Calu3 (cell line): ENCODE results near the gene UBR3. TPM values are rescaled to one million over a fixed set of nuclear protein-coding genes. Genes with fewer than 3 reads are reported as not detected.

Source experiments
- BruUV-seq: library from RNA; stranded (reverse); fragments of 400-500 nt; replicated peaks from 2 replicates; lab custom pipeline; 2021; lab: Mats Ljungman, UMichigan
- CTCF ChIA-PET: fragments of 300-600 bp; sonication (Branson Sonifier 250); formaldehyde crosslinking; loops from one replicate; lab custom pipeline; 2022; ENCODE audit warnings: antibody characterized with exemption; lab: Charles Lee
- DNase-seq: peaks from one replicate; pipeline ENCODE4 v3.0.0; 2022
- H3K27ac Mint-ChIP-seq: one replicate; pipeline ENCODE4 v1.8.0; 2022; ENCODE audit warnings: mixed read lengths; ENCODE audit not compliant: unreplicated experiment
- H3K27me3 Mint-ChIP-seq: one replicate; pipeline ENCODE4 v1.8.0; 2022; ENCODE audit warnings: mixed read lengths; ENCODE audit not compliant: unreplicated experiment
- H3K36me3 Mint-ChIP-seq: one replicate; pipeline ENCODE4 v1.8.0; 2022; ENCODE audit warnings: mild to moderate bottlenecking, moderate library complexity, mixed read lengths; ENCODE audit not compliant: insufficient read depth, unreplicated experiment
- H3K4me1 Mint-ChIP-seq: one replicate; pipeline ENCODE4 v1.8.0; 2022; ENCODE audit warnings: mild to moderate bottlenecking, low read depth, mixed read lengths; ENCODE audit not compliant: unreplicated experiment
- H3K4me3 Mint-ChIP-seq: one replicate; pipeline ENCODE4 v1.8.0; 2022; ENCODE audit warnings: mild to moderate bottlenecking, low read depth, moderate library complexity, mixed read lengths; ENCODE audit not compliant: unreplicated experiment
- H3K9me3 Mint-ChIP-seq: one replicate; pipeline ENCODE4 v1.8.0; 2022; ENCODE audit warnings: low read depth, mixed read lengths; ENCODE audit not compliant: unreplicated experiment
- intact Hi-C: fragments of 100-400 bp; cut with micrococcal nuclease; formaldehyde crosslinking; loops from one replicate; pipeline ENCODE4 v1.10.0; 2022; ENCODE audit not compliant: unreplicated experiment
- total RNA-seq: library from RNA; stranded (reverse); gene quantifications from 2 replicates; pipeline ENCODE4 v1.2.3, GENCODE V29; 2022
- TF ChIP-seq, protein P1 (sequence below): fragments of 200-600 bp; IDR thresholded peaks from one replicate; pipeline ENCODE4 v1.8.0; 2022; ENCODE audit warnings: antibody characterized with exemption; ENCODE audit not compliant: unreplicated experiment

UBR3 gene
- total RNA-seq, 1 experiment from 2014 or later = 33.1 TPM

DNA sequence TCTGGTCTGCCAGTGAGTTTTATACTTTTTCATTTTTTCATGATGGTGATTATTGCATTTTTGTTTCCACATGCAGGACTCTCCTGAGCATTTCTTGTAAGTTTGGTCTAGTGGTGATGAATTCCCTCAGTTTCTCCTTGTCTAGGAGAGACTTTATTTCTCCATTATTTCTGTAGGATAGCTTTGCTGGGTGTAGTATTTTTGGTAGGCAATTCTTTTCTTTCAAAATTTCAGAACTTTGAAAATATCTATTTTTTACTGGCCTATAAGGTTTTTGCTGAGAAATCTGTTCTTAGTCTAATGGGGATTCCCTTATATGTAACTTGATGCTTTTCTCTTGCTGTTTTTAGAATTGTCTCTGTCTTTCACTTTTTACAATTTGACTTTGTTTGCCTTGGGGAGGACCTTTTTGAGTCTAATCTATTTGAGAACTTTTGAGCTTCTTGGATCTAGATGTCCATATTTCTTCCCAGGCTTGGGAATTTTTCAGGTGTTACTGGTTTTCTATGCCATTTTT is 149.1 kb downstream of the UBR3 start:
- H3K9me3 Mint-ChIP-seq = peaks cover 6% of the 10 kb centered on the region
- no TSS peak for BruUV-seq
- no peak overlapping the region for H3K27ac Mint-ChIP-seq
- H3K36me3 Mint-ChIP-seq = no peaks in the 10 kb centered on the region
- H3K4me1 Mint-ChIP-seq = no peaks in the 10 kb centered on the region
- no peak overlapping the region for H3K4me3 Mint-ChIP-seq
- DNase-seq = no peak
- no peaks in the 10 kb centered on the region for H3K27me3 Mint-ChIP-seq
- intact Hi-C loops = no loop called here
- CTCF ChIA-PET = no interaction called here
- TF ChIP-seq, protein P1, sequence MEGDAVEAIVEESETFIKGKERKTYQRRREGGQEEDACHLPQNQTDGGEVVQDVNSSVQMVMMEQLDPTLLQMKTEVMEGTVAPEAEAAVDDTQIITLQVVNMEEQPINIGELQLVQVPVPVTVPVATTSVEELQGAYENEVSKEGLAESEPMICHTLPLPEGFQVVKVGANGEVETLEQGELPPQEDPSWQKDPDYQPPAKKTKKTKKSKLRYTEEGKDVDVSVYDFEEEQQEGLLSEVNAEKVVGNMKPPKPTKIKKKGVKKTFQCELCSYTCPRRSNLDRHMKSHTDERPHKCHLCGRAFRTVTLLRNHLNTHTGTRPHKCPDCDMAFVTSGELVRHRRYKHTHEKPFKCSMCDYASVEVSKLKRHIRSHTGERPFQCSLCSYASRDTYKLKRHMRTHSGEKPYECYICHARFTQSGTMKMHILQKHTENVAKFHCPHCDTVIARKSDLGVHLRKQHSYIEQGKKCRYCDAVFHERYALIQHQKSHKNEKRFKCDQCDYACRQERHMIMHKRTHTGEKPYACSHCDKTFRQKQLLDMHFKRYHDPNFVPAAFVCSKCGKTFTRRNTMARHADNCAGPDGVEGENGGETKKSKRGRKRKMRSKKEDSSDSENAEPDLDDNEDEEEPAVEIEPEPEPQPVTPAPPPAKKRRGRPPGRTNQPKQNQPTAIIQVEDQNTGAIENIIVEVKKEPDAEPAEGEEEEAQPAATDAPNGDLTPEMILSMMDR = no peak

DNA sequence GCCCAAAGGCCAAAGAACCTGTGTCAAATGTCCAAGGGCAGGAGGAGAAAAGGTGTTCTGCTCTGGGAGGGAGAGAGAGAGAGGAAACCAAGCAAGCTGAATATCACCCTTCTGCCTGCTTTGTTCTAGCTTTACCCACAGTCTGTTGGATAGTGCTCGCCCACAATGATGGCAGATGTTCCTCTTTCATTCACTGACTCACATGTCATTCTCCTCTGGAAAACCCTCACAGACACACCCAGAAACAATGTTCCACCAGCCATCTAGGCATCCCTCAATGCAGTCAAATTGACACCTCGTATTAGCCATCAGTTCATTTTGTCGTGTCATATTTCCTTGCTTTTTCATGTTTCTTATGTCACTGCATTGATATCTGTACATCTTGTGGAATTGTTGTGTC is 150.3 kb downstream of the UBR3 start:
- Mint-ChIP-seq H3K27me3 (no peaks in the 10 kb centered on the region), H3K4me1 (no peaks in the 10 kb centered on the region)
- intact Hi-C loops = no loop called here

DNA sequence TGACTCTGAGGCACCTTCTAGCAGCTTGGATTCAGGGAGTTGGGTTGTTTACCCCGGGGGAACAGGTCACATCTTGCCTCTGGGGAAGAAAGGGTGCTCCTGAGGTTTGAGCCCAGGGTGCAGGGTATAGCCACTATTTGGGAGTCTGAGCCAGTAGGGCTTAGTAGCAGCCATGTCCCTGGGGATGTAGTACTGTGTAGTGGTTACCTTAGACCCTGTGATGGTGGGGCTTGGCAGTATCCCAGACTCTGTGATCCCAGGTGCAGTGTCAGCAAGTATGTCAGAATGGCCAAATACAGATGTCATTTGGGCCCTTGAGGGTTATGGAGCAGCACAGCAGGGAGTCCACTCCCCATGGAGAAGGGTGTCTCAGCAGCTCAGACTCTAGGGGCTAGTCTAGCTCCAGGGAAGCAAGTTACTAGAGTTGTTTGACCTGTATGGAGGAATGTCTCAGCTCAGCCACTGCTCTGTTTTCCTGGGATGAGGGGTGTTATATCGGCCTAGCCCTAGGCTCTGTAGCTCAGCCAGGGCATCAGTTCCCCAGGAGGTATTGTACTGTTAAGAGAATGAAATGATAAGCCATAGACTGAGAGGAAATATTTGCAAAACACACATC is 151.3 kb downstream of the UBR3 start:
- peaks cover 4% of the 10 kb centered on the region for H3K9me3 Mint-ChIP-seq
- no peaks in the 10 kb centered on the region for H3K4me1 Mint-ChIP-seq
- CTCF ChIA-PET = interaction anchor here (0.6 kb wide), 1 partner anchor 526 kb away, joined by 4 read pairs; no protein-coding TSS in a partner anchor
- no TSS peak for BruUV-seq
- no peak overlapping the region for H3K27ac Mint-ChIP-seq
- DNase-seq = no peak
- no peaks in the 10 kb centered on the region for H3K36me3 Mint-ChIP-seq
- intact Hi-C loops = no loop called here
- no peaks in the 10 kb centered on the region for H3K27me3 Mint-ChIP-seq
- TF ChIP-seq, protein P1 = no peak
- H3K4me3 Mint-ChIP-seq = no peak overlapping the region

More for the DNA sequence above, 150.3 kb downstream of the UBR3 start:
- peaks cover 4% of the 10 kb centered on the region for H3K9me3 Mint-ChIP-seq
- no peak for DNase-seq
- no TSS peak for BruUV-seq
- H3K27ac Mint-ChIP-seq = no peak overlapping the region
- H3K4me3 Mint-ChIP-seq = no peak overlapping the region
- H3K36me3 Mint-ChIP-seq = no peaks in the 10 kb centered on the region
- CTCF ChIA-PET = no interaction called here
- TF ChIP-seq, protein P1 = no peak

DNA sequence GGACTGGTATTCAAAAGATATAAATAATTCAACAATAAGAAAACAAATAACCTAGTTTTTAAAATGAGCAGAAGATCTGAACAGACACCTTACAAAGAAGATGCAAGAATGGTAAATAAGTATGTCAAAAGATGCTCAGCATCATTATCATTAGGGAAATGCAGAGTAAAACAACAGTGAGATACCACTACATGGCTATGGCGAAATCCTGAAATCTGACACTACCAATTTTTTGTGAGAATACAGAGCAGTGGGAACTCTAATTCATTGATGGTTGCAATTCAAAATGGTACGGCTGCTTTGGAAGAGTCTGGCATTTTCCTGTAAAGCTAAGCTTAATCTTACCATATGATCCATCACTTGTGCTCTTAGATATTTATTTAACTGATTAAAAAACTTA is 151.8 kb downstream of the UBR3 start:
- Mint-ChIP-seq H3K36me3 (no peaks in the 10 kb centered on the region), H3K27ac (no peak overlapping the region), H3K27me3 (no peaks in the 10 kb centered on the region), H3K9me3 (peaks cover 4% of the 10 kb centered on the region), H3K4me1 (no peaks in the 10 kb centered on the region), H3K4me3 (no peak overlapping the region)
- intact Hi-C loops = no loop called here
- CTCF ChIA-PET = interaction anchor here (0.6 kb wide), 1 partner anchor 527 kb away, joined by 4 read pairs; no protein-coding TSS in a partner anchor
- TF ChIP-seq, protein P1 = no peak
- no peak for DNase-seq
- BruUV-seq = no TSS peak
